Measurements from ENCODE around the gene AGPAT2.

GRCh38 chr9:136693490-136694162 is 6.4 kb upstream of the AGPAT2 start:
- TF ChIP-seq CTCF (IDR thresholded peaks at IDR 0.05) (no peak), ZFX (IDR thresholded peaks at IDR 0.05; ENCODE audit: borderline replicate concordance) (no peak)

Data from 22Rv1 (cell line).